Measurements from ENCODE around the gene GOLGA1. TPM values are rescaled to one million over a fixed set of nuclear protein-coding genes. Genes with fewer than 3 reads are reported as not detected.

The GOLGA1 gene
- total and polyA plus RNA-seq, 9 of the 15 experiments (the other 6 are each of a cell fraction or from before 2014, with no cell fraction given) = 2.9 to 15.9 (median 8.5) TPM

DNA sequence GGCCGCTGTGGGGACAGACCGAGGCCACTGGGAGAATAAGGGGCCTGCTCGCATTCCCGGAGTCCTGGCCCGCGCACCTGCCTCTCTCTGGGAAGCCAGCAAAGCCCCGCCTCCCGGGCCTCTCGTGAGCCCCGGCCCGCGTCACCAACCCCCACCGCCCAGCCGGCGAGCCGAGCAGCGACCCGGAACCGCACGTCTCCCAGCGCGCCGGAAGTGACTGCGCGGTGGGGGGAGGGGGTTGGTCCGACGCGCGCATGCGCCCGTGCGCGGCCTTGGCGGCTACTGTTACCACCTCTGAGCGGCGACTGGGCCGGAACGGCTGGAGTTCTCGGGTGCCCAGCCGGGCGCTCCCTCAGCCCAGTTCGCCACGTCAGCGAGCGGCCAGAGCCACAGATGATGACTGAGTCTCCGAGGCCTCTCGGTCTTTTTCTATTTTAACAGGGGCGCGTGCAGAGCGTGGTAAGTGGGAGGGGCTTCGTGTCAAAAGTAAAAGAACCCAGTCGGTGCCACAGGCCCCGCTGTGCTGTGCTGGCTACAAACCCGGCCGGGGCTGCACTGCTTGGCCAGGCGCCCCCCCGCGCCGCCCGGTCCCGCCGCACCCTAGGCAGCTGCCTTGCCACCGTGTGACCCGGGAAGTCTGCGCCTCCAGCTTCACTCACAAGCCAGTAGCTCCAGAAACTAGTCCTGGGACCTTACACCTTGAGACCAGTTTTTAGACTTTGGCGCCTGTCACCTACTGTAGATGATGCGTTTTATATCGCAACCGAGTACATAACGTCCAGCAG, at the start of gene GOLGA1 (continued):
- TF ChIP-seq ZFP1 (CRISPR knock-in tag; IDR thresholded peaks at IDR 0.05) (no peak), ELF2 (CRISPR knock-in tag; IDR thresholded peaks at IDR 0.05) (peak; percentile 94), SMARCA5 (IDR thresholded peaks at IDR 0.05) (no peak), ZNF766 (CRISPR knock-in tag; conservative IDR thresholded peaks at IDR 0.05) (no peak), POLR2B (IDR thresholded peaks at IDR 0.05; ENCODE audit: low read depth, partially characterized antibody) (peak; percentile 90), GATA2 (CRISPR knock-in tag; IDR thresholded peaks at IDR 0.05) (no peak)
- TF ChIP-seq, protein P1, sequence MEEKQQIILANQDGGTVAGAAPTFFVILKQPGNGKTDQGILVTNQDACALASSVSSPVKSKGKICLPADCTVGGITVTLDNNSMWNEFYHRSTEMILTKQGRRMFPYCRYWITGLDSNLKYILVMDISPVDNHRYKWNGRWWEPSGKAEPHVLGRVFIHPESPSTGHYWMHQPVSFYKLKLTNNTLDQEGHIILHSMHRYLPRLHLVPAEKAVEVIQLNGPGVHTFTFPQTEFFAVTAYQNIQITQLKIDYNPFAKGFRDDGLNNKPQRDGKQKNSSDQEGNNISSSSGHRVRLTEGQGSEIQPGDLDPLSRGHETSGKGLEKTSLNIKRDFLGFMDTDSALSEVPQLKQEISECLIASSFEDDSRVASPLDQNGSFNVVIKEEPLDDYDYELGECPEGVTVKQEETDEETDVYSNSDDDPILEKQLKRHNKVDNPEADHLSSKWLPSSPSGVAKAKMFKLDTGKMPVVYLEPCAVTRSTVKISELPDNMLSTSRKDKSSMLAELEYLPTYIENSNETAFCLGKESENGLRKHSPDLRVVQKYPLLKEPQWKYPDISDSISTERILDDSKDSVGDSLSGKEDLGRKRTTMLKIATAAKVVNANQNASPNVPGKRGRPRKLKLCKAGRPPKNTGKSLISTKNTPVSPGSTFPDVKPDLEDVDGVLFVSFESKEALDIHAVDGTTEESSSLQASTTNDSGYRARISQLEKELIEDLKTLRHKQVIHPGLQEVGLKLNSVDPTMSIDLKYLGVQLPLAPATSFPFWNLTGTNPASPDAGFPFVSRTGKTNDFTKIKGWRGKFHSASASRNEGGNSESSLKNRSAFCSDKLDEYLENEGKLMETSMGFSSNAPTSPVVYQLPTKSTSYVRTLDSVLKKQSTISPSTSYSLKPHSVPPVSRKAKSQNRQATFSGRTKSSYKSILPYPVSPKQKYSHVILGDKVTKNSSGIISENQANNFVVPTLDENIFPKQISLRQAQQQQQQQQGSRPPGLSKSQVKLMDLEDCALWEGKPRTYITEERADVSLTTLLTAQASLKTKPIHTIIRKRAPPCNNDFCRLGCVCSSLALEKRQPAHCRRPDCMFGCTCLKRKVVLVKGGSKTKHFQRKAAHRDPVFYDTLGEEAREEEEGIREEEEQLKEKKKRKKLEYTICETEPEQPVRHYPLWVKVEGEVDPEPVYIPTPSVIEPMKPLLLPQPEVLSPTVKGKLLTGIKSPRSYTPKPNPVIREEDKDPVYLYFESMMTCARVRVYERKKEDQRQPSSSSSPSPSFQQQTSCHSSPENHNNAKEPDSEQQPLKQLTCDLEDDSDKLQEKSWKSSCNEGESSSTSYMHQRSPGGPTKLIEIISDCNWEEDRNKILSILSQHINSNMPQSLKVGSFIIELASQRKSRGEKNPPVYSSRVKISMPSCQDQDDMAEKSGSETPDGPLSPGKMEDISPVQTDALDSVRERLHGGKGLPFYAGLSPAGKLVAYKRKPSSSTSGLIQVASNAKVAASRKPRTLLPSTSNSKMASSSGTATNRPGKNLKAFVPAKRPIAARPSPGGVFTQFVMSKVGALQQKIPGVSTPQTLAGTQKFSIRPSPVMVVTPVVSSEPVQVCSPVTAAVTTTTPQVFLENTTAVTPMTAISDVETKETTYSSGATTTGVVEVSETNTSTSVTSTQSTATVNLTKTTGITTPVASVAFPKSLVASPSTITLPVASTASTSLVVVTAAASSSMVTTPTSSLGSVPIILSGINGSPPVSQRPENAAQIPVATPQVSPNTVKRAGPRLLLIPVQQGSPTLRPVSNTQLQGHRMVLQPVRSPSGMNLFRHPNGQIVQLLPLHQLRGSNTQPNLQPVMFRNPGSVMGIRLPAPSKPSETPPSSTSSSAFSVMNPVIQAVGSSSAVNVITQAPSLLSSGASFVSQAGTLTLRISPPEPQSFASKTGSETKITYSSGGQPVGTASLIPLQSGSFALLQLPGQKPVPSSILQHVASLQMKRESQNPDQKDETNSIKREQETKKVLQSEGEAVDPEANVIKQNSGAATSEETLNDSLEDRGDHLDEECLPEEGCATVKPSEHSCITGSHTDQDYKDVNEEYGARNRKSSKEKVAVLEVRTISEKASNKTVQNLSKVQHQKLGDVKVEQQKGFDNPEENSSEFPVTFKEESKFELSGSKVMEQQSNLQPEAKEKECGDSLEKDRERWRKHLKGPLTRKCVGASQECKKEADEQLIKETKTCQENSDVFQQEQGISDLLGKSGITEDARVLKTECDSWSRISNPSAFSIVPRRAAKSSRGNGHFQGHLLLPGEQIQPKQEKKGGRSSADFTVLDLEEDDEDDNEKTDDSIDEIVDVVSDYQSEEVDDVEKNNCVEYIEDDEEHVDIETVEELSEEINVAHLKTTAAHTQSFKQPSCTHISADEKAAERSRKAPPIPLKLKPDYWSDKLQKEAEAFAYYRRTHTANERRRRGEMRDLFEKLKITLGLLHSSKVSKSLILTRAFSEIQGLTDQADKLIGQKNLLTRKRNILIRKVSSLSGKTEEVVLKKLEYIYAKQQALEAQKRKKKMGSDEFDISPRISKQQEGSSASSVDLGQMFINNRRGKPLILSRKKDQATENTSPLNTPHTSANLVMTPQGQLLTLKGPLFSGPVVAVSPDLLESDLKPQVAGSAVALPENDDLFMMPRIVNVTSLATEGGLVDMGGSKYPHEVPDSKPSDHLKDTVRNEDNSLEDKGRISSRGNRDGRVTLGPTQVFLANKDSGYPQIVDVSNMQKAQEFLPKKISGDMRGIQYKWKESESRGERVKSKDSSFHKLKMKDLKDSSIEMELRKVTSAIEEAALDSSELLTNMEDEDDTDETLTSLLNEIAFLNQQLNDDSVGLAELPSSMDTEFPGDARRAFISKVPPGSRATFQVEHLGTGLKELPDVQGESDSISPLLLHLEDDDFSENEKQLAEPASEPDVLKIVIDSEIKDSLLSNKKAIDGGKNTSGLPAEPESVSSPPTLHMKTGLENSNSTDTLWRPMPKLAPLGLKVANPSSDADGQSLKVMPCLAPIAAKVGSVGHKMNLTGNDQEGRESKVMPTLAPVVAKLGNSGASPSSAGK (IDR thresholded peaks at IDR 0.05) = peak; percentile 40; the same call in 1 of the 2 replicates
- TF ChIP-seq, protein P2, sequence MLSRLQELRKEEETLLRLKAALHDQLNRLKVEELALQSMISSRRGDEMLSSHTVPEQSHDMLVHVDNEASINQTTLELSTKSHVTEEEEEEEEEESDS (CRISPR knock-in tag; IDR thresholded peaks at IDR 0.05) = no peak
- TF ChIP-seq, protein P3, sequence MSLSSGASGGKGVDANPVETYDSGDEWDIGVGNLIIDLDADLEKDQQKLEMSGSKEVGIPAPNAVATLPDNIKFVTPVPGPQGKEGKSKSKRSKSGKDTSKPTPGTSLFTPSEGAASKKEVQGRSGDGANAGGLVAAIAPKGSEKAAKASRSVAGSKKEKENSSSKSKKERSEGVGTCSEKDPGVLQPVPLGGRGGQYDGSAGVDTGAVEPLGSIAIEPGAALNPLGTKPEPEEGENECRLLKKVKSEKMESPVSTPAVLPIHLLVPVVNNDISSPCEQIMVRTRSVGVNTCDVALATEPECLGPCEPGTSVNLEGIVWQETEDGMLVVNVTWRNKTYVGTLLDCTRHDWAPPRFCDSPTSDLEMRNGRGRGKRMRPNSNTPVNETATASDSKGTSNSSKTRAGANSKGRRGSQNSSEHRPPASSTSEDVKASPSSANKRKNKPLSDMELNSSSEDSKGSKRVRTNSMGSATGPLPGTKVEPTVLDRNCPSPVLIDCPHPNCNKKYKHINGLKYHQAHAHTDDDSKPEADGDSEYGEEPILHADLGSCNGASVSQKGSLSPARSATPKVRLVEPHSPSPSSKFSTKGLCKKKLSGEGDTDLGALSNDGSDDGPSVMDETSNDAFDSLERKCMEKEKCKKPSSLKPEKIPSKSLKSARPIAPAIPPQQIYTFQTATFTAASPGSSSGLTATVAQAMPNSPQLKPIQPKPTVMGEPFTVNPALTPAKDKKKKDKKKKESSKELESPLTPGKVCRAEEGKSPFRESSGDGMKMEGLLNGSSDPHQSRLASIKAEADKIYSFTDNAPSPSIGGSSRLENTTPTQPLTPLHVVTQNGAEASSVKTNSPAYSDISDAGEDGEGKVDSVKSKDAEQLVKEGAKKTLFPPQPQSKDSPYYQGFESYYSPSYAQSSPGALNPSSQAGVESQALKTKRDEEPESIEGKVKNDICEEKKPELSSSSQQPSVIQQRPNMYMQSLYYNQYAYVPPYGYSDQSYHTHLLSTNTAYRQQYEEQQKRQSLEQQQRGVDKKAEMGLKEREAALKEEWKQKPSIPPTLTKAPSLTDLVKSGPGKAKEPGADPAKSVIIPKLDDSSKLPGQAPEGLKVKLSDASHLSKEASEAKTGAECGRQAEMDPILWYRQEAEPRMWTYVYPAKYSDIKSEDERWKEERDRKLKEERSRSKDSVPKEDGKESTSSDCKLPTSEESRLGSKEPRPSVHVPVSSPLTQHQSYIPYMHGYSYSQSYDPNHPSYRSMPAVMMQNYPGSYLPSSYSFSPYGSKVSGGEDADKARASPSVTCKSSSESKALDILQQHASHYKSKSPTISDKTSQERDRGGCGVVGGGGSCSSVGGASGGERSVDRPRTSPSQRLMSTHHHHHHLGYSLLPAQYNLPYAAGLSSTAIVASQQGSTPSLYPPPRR (CRISPR knock-in tag; IDR thresholded peaks at IDR 0.05; ENCODE audit: borderline replicate concordance) = no peak
